HepG2 (cell line): ENCODE data around the gene NRN1L. TPM values are rescaled to one million over a fixed set of nuclear protein-coding genes. Genes with fewer than 3 reads are reported as not detected.
A peak's percentile ranks its signal among the peaks of the same experiment; 100 is the strongest.

Source experiments
- ATAC-seq: fragments of 200-7000 bp; cut with Tn5 transposase; 3 replicates; pipeline ENCODE4 v1.9.1; 2020; ENCODE audit warnings: mild to moderate bottlenecking, moderate library complexity
- BruUV-seq: library from RNA; stranded (reverse); fragments of 400-500 nt; replicated peaks from 2 replicates; lab custom pipeline; 2021; lab: Mats Ljungman, UMichigan
- CTCF ChIA-PET: fragments of 300-600 bp; formaldehyde crosslinking; extraction: SDS; loops from one replicate; lab custom pipeline; 2021; ENCODE audit warnings: low total read pairs, inconsistent platforms, low intra/inter-chr PET ratio; lab: Yijun Ruan, JAX
- POLR2A ChIA-PET: fragments of 350-600 bp; sonication (Branson Sonifier 250); formaldehyde crosslinking; loops from one replicate; lab custom pipeline; 2020; ENCODE audit warnings: antibody characterized with exemption, inconsistent platforms; lab: Yijun Ruan, JAX
- DNase-seq: peaks from one replicate; pipeline ENCODE4 v3.0.0-alpha.2; 2015; ENCODE audit warnings: low spot score
- FAIRE-seq: peaks from 3 replicates; lab custom pipeline; 2011; peaks lifted over from hg19 to GRCh38; lab: Jason Lieb, UNC
- H2AFZ ChIP-seq: one replicate; pipeline ENCODE4 v1.6.1; 2011; ENCODE audit warnings: low read length, inconsistent platforms
- H3K27ac ChIP-seq: fragments of 300-600 bp; 3 replicates; pipeline ENCODE4 v1.8.0; 2011; ENCODE audit warnings: mixed run types, mild to moderate bottlenecking, mixed read lengths, low read length, inconsistent platforms; ENCODE audit not compliant: insufficient read depth; ENCODE audit errors: extremely low read length
- H3K27me3 ChIP-seq, 2 experiments: fragments of 200-600 bp in 1 of 2; 2 replicates in 1 of 2; 3 replicates in 1 of 2; pipeline versions ENCODE4 v1.6.0 to v1.8.0; 2011; ENCODE audit warnings: low read length in 2 of 2, mild to moderate bottlenecking in 2 of 2, moderate library complexity in 2 of 2, inconsistent platforms in 1 of 2; ENCODE audit not compliant: insufficient read depth in 2 of 2, control insufficient read depth in 1 of 2
- H3K36me3 ChIP-seq, 2 experiments: fragments of 200-600 bp in 1 of 2; replicated peaks in 1 of 2; 2 replicates in 1 of 2; 3 replicates in 1 of 2; pipeline versions ENCODE4 v1.5.1 to v1.8.0; 2011; ENCODE audit warnings: low read length in 2 of 2, inconsistent platforms in 1 of 2; ENCODE audit not compliant: insufficient read depth in 2 of 2, control insufficient read depth in 1 of 2
- H3K4me1 ChIP-seq: 2 replicates; pipeline ENCODE4 v1.5.1; 2012; ENCODE audit warnings: low read length, inconsistent platforms; ENCODE audit not compliant: insufficient read depth
- H3K4me2 ChIP-seq: 2 replicates; pipeline ENCODE4 v1.6.0; 2011; ENCODE audit warnings: low read depth, low read length, inconsistent platforms
- H3K4me3 ChIP-seq, 3 experiments: fragments of 200-600 bp in 1 of 3; sonication (generic), shearing (Covaris generic) in 1 of 3; replicated peaks in 1 of 3; 2 replicates each; pipeline ENCODE4 v1.5.1; 2011 to 2016; ENCODE audit warnings: low read length in 3 of 3, inconsistent platforms in 2 of 3, low read depth in 2 of 3, mild to moderate bottlenecking in 2 of 3, control low read depth in 1 of 3, mixed read lengths in 1 of 3; ENCODE audit not compliant: insufficient read depth in 1 of 3
- H3K79me2 ChIP-seq: one replicate; pipeline ENCODE4 v1.6.1; 2011; ENCODE audit warnings: low read length, inconsistent platforms; ENCODE audit not compliant: insufficient read depth
- H3K9ac ChIP-seq: 2 replicates; pipeline ENCODE4 v1.6.0; 2011; ENCODE audit warnings: mild to moderate bottlenecking, low read depth, low read length, inconsistent platforms; ENCODE audit not compliant: insufficient read depth
- H3K9me3 ChIP-seq: 2 replicates; pipeline ENCODE4 v1.5.1; 2012; ENCODE audit warnings: mild to moderate bottlenecking, low read length
- H4K20me1 ChIP-seq: 2 replicates; pipeline ENCODE4 v1.6.0; 2011; ENCODE audit warnings: inconsistent platforms, mild to moderate bottlenecking, low read length, moderate library complexity; ENCODE audit not compliant: insufficient read depth
- GATAD1 ChIP-seq: IDR thresholded peaks from 2 replicates; pipeline ENCODE4 v1.6.1; 2016; ENCODE audit warnings: missing genetic modification reagents, missing compliant biosample characterization
- MXD4 ChIP-seq: IDR thresholded peaks from 2 replicates; pipeline ENCODE4 v1.6.1; 2016; ENCODE audit warnings: mild to moderate bottlenecking, missing biosample characterization, missing genetic modification reagents
- MXI1 ChIP-seq: IDR thresholded peaks from 3 replicates; pipeline ENCODE4 v1.6.1; 2012; ENCODE audit warnings: low read depth, low read length, inconsistent platforms, borderline replicate concordance
- NFE2L2 ChIP-seq: fragments of 150-350 bp; IDR thresholded peaks from 2 replicates; pipeline ENCODE4 v1.6.1; 2014; ENCODE audit warnings: low read length
- POLR2AphosphoS5 ChIP-seq: IDR thresholded peaks from 2 replicates; pipeline ENCODE4 v1.6.1; 2012; ENCODE audit warnings: low read depth, low read length
- RAD21 ChIP-seq: fragments of 450-650 bp; formaldehyde crosslinking; IDR thresholded peaks from 2 replicates; pipeline ENCODE4 v1.5.0; 2020; ENCODE audit warnings: mild to moderate bottlenecking
- RBM22 ChIP-seq: fragments of 200-400 bp; formaldehyde crosslinking; optimal IDR thresholded peaks from 2 replicates; pipeline ENCODE3; 2017; ENCODE audit warnings: mild to moderate bottlenecking, low read length, moderate library complexity
- SMAD9 ChIP-seq: sonication (generic); formaldehyde crosslinking; IDR thresholded peaks from 2 replicates; pipeline ENCODE4 v1.5.1; 2020; ENCODE audit warnings: mild to moderate bottlenecking, missing genetic modification reagents
- STAG1 ChIP-seq: sonication (generic); formaldehyde crosslinking; IDR thresholded peaks from 2 replicates; pipeline ENCODE4 v1.4.0; 2020; ENCODE audit warnings: missing genetic modification reagents
- TEAD3 ChIP-seq: optimal IDR thresholded peaks from 2 replicates; pipeline ENCODE3; 2016; ENCODE audit warnings: borderline replicate concordance
- TFAP4 ChIP-seq: sonication (generic); IDR thresholded peaks from 2 replicates; pipeline ENCODE4 v1.6.1; 2016; ENCODE audit warnings: low read depth, borderline replicate concordance
- THAP11 ChIP-seq: IDR thresholded peaks from 2 replicates; pipeline ENCODE4 v1.6.1; 2016; ENCODE audit warnings: missing biosample characterization, missing genetic modification reagents
- ZFP41 ChIP-seq: sonication (generic); formaldehyde crosslinking; IDR thresholded peaks from 2 replicates; pipeline ENCODE4 v1.4.0; 2020; ENCODE audit warnings: mild to moderate bottlenecking, missing genetic modification reagents, borderline replicate concordance
- ZFX ChIP-seq: sonication (generic); formaldehyde crosslinking; IDR thresholded peaks from 2 replicates; pipeline ENCODE4 v1.4.0; 2020; ENCODE audit warnings: mild to moderate bottlenecking, low read depth, missing genetic modification reagents, moderate library complexity
- ZNF10 ChIP-seq: sonication (generic); formaldehyde crosslinking; IDR thresholded peaks from 2 replicates; pipeline ENCODE4 v1.4.0; 2020; ENCODE audit warnings: mild to moderate bottlenecking, low read depth, missing genetic modification reagents, borderline replicate concordance
- ZNF331 ChIP-seq: sonication (generic); formaldehyde crosslinking; IDR thresholded peaks from 2 replicates; pipeline ENCODE4 v1.4.0; 2020; ENCODE audit warnings: missing genetic modification reagents
- ZNF343 ChIP-seq: sonication (generic); formaldehyde crosslinking; IDR thresholded peaks from 2 replicates; pipeline ENCODE4 v1.4.0; 2020; ENCODE audit warnings: mild to moderate bottlenecking, missing genetic modification reagents
- ZNF501 ChIP-seq: sonication (generic); formaldehyde crosslinking; IDR thresholded peaks from 2 replicates; pipeline ENCODE4 v1.5.1; 2020; ENCODE audit warnings: mild to moderate bottlenecking, moderate library complexity, missing genetic modification reagents
- ZNF644 ChIP-seq: IDR thresholded peaks from 2 replicates; pipeline ENCODE4 v1.6.1; 2016; ENCODE audit warnings: low read depth
- WGBS: methylation state at CpG from one replicate; pipeline ENCODE4 v1.1.6; 2017; ENCODE audit warnings: low lambda C conversion rate; 5-methylcytosine and 5-hydroxymethylcytosine counted together
- in situ Hi-C: cut with HindIII; loops from 2 replicates; pipeline ENCODE4 v1.10.0; 2017; ENCODE audit warnings: low pct_unique_long_range_greater_than_20kb; ENCODE audit not compliant: extremely low pct_ligation_motif_present
- intact Hi-C: fragments of 100-400 bp; cut with micrococcal nuclease; formaldehyde crosslinking; loops from one replicate; pipeline ENCODE4 v1.10.0; 2022; ENCODE audit not compliant: unreplicated experiment
- polyA plus RNA-seq, 8 experiments: library from polyadenylated mRNA; depleted of rRNA in 3 of 8; stranded (reverse) in 7 of 8; unstranded in 1 of 8; fragments of >200 nt; fragmentation: Illumina TruSeq in 4 of 8; extraction: Trizol in 4 of 8; gene quantifications; 2 replicates each; pipeline versions ENCODE4 v1.2.1 to v1.2.3, GENCODE V29; 2011 to 2016; ENCODE audit warnings: low read depth in 4 of 8, missing spikeins in 1 of 8, mixed read lengths in 1 of 8; ENCODE audit not compliant: insufficient read depth in 1 of 8
- total RNA-seq, 5 experiments: library from RNA; depleted of rRNA; stranded (reverse); fragments of >200 nt; fragmentation: Illumina TruSeq; extraction: Trizol; gene quantifications; 2 replicates each; pipeline ENCODE4 v1.2.3, GENCODE V29; 2016; ENCODE audit warnings: low read depth in 1 of 5
- TF ChIP-seq, protein P1 (sequence below): IDR thresholded peaks from 2 replicates; pipeline ENCODE4 v1.6.1; 2012; ENCODE audit warnings: inconsistent platforms

Gene NRN1L
- total and polyA plus RNA-seq, 2 of the 13 experiments (the other 11 are each of a cell fraction or from before 2014, with no cell fraction given) = 0.53 to 1.2 TPM

- no peaks in the 10 kb centered on the region for H3K4me1 ChIP-seq
- H3K27ac ChIP-seq = no peak overlapping the region
- peaks cover 53% of the 10 kb centered on the region for H3K79me2 ChIP-seq
- no peak overlapping the region for H3K4me2 ChIP-seq
- peaks cover 33 to 80% of the 10 kb centered on the region in 2 experiments for H3K36me3 ChIP-seq
- intact Hi-C loops (no loop called here), in situ Hi-C loops (no loop called here)
- peaks cover 28% of the 10 kb centered on the region; the same call in 1 of the 2 replicates for H4K20me1 ChIP-seq
- POLR2A ChIA-PET = interaction anchor here (1.0 kb wide), 1 partner anchor 48 kb away, joined by 3 read pairs; no protein-coding TSS in a partner anchor
- no peaks in the 10 kb centered on the region for H3K9me3 ChIP-seq
- BruUV-seq = no TSS peak
- ATAC-seq (peak; percentile 21), DNase-seq (no peak), FAIRE-seq (no peak)
- no peak overlapping the region for H3K4me3 ChIP-seq
- H3K9ac ChIP-seq = no peak overlapping the region
- TF ChIP-seq ZNF10 = no peak
- no peak for TF ChIP-seq NFE2L2
- peak; percentile 37 for TF ChIP-seq RBM22
- CTCF ChIA-PET = interaction anchor here (0.7 to 3.7 kb wide), 5 partner anchors 21 to 191 kb away, joined by 3 to 69 read pairs (median 4); no protein-coding TSS in a partner anchor
- no peak overlapping the region for H2AFZ ChIP-seq
- 92% methylated on average over 2 of the region's 2 CpGs for WGBS
- no peaks in the 10 kb centered on the region for H3K27me3 ChIP-seq
Observed at GRCh38 chr16:67864594-67864993, 20.1 kb upstream of the NRN1L start.

DNA sequence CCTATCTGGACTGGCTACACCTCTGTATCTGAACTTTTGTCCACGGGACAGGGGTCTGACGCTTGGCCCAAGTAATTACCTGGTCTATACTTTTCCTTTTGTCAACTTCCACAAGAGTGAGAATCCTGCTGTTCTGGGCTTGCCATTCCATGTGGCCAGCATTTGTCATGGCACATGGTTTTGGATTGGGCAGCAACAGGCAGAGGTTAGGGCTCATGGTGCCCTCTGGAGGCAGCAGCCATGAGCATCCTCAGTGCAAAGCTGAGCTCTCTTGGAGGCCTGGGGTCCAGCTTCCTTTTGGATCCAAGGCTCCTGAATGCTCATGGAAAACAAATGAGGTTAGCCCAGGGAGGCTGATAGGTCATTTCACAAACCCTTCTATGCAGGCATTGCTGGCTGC, 19.4 kb upstream of the NRN1L start:
- Histone ChIP-seq H3K79me2 (peaks cover 48% of the 10 kb centered on the region), H3K4me2 (no peak overlapping the region), H3K27ac (no peak overlapping the region), H2AFZ (no peak overlapping the region), H3K4me1 (no peaks in the 10 kb centered on the region), H3K9me3 (no peaks in the 10 kb centered on the region), H3K9ac (no peak overlapping the region), H4K20me1 (peaks cover 23% of the 10 kb centered on the region; the same call in 1 of the 2 replicates), H3K27me3 (no peaks in the 10 kb centered on the region), H3K4me3 (no peak overlapping the region), H3K36me3 (peaks cover 37 to 85% of the 10 kb centered on the region in 2 experiments)
- BruUV-seq = no TSS peak
- WGBS = 93% methylated on average over 2 of the region's 2 CpGs
- intact Hi-C loops = loop anchor here (1.0 kb wide), 3 partner anchors 22 to 193 kb away; no protein-coding TSS in a partner anchor
- CTCF ChIA-PET = interaction anchor here (0.7 to 3.7 kb wide), 7 partner anchors 22 to 344 kb away, joined by 3 to 69 read pairs (median 4); partner anchors contain the start of gene THAP11
- FAIRE-seq = no peak
- peak; percentile 90 for ATAC-seq
- POLR2A ChIA-PET = interaction anchor here (0.6 to 1.0 kb wide), 6 partner anchors 18 to 59 kb away, joined by 3 to 6 read pairs (median 4); partner anchors contain the start of genes CENPT, RANBP10 and TSNAXIP1
- in situ Hi-C loops = no loop called here
- peak; percentile 68 for DNase-seq
- TF ChIP-seq ZNF644 (peak; percentile 92), TFAP4 (peak; percentile 26; the same call in 1 of the 2 replicates), POLR2AphosphoS5 (no peak), STAG1 (CRISPR knock-in tag) (peak; percentile 91), ZFP41 (no peak), MXI1 (peak; percentile 89; the same call in 1 of the 3 replicates), ZNF331 (CRISPR knock-in tag) (0 out of 2 replicates have a peak, but pooled peaks have one; percentile 31), SMAD9 (CRISPR knock-in tag) (peak; percentile 37; the same call in 1 of the 2 replicates), ZFX (CRISPR knock-in tag) (0 out of 2 replicates have a peak, but pooled peaks have one; percentile 5), GATAD1 (peak; percentile 18; the same call in 1 of the 2 replicates), RAD21 (CRISPR knock-in tag) (peak; percentile 91), ZNF343 (no peak), TEAD3 (CRISPR knock-in tag) (peak; percentile 37), MXD4 (CRISPR knock-in tag) (peak; percentile 37; the same call in 1 of the 2 replicates), THAP11 (CRISPR knock-in tag) (peak; percentile 87), ZNF501 (CRISPR knock-in tag) (no peak)
- TF ChIP-seq, protein P1, sequence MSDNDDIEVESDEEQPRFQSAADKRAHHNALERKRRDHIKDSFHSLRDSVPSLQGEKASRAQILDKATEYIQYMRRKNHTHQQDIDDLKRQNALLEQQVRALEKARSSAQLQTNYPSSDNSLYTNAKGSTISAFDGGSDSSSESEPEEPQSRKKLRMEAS = peak; percentile 87
